ENCODE results near the gene SYNJ1. TPM values are rescaled to one million over a fixed set of nuclear protein-coding genes. Genes with fewer than 3 reads are reported as not detected.

SYNJ1 gene
- total and polyA plus RNA-seq, 9 of the 15 experiments (the other 6 are each of a cell fraction or from before 2014, with no cell fraction given) = 2.4 to 10.6 (median 5.6) TPM

DNA sequence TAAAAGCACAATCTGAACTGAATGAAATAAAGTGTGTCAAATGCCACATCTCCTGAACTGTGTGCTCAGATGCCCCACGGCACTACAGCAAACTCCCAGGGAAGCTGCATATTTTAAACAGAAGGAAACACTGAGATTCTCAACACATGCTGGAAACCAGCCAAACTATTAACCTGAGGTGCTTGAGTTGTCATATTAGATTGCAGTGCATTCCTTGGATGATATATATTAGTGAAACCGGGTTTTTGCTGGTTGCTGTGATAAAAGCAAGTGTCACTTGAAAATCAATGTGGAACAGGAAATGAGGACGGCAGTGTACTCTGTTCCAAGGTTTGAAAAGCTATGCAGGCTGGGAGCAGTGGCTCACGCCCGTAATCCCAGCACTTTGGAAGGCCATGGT, 8.7 kb downstream of the SYNJ1 start (continued):
- TF ChIP-seq, protein P1, sequence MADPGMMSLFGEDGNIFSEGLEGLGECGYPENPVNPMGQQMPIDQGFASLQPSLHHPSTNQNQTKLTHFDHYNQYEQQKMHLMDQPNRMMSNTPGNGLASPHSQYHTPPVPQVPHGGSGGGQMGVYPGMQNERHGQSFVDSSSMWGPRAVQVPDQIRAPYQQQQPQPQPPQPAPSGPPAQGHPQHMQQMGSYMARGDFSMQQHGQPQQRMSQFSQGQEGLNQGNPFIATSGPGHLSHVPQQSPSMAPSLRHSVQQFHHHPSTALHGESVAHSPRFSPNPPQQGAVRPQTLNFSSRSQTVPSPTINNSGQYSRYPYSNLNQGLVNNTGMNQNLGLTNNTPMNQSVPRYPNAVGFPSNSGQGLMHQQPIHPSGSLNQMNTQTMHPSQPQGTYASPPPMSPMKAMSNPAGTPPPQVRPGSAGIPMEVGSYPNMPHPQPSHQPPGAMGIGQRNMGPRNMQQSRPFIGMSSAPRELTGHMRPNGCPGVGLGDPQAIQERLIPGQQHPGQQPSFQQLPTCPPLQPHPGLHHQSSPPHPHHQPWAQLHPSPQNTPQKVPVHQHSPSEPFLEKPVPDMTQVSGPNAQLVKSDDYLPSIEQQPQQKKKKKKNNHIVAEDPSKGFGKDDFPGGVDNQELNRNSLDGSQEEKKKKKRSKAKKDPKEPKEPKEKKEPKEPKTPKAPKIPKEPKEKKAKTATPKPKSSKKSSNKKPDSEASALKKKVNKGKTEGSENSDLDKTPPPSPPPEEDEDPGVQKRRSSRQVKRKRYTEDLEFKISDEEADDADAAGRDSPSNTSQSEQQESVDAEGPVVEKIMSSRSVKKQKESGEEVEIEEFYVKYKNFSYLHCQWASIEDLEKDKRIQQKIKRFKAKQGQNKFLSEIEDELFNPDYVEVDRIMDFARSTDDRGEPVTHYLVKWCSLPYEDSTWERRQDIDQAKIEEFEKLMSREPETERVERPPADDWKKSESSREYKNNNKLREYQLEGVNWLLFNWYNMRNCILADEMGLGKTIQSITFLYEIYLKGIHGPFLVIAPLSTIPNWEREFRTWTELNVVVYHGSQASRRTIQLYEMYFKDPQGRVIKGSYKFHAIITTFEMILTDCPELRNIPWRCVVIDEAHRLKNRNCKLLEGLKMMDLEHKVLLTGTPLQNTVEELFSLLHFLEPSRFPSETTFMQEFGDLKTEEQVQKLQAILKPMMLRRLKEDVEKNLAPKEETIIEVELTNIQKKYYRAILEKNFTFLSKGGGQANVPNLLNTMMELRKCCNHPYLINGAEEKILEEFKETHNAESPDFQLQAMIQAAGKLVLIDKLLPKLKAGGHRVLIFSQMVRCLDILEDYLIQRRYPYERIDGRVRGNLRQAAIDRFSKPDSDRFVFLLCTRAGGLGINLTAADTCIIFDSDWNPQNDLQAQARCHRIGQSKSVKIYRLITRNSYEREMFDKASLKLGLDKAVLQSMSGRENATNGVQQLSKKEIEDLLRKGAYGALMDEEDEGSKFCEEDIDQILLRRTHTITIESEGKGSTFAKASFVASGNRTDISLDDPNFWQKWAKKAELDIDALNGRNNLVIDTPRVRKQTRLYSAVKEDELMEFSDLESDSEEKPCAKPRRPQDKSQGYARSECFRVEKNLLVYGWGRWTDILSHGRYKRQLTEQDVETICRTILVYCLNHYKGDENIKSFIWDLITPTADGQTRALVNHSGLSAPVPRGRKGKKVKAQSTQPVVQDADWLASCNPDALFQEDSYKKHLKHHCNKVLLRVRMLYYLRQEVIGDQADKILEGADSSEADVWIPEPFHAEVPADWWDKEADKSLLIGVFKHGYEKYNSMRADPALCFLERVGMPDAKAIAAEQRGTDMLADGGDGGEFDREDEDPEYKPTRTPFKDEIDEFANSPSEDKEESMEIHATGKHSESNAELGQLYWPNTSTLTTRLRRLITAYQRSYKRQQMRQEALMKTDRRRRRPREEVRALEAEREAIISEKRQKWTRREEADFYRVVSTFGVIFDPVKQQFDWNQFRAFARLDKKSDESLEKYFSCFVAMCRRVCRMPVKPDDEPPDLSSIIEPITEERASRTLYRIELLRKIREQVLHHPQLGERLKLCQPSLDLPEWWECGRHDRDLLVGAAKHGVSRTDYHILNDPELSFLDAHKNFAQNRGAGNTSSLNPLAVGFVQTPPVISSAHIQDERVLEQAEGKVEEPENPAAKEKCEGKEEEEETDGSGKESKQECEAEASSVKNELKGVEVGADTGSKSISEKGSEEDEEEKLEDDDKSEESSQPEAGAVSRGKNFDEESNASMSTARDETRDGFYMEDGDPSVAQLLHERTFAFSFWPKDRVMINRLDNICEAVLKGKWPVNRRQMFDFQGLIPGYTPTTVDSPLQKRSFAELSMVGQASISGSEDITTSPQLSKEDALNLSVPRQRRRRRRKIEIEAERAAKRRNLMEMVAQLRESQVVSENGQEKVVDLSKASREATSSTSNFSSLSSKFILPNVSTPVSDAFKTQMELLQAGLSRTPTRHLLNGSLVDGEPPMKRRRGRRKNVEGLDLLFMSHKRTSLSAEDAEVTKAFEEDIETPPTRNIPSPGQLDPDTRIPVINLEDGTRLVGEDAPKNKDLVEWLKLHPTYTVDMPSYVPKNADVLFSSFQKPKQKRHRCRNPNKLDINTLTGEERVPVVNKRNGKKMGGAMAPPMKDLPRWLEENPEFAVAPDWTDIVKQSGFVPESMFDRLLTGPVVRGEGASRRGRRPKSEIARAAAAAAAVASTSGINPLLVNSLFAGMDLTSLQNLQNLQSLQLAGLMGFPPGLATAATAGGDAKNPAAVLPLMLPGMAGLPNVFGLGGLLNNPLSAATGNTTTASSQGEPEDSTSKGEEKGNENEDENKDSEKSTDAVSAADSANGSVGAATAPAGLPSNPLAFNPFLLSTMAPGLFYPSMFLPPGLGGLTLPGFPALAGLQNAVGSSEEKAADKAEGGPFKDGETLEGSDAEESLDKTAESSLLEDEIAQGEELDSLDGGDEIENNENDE (IDR thresholded peaks at IDR 0.05; ENCODE audit: low read depth, low read length) = no peak
- no peak for TF ChIP-seq ZNF707 (CRISPR knock-in tag; conservative IDR thresholded peaks at IDR 0.05)
- TF ChIP-seq BMI1 (IDR thresholded peaks at IDR 0.05; ENCODE audit: low read length) = no peak

All from K562 (cell line).